GM23248 (cell line): ENCODE data around the gene PADI1. TPM values are rescaled to one million over a fixed set of nuclear protein-coding genes. Genes with fewer than 3 reads are reported as not detected.

Experiments
- DNase-seq: peaks from one replicate; pipeline ENCODE4 v3.0.0-alpha.2; 2015
- H2AFZ ChIP-seq: fragments of 200-600 bp; sonication (generic); 2 replicates; pipeline ENCODE4 v1.6.1; 2016; ENCODE audit warnings: antibody characterized with exemption
- H3F3A ChIP-seq: fragments of 200-600 bp; sonication (generic); 2 replicates; pipeline ENCODE4 v1.6.1; 2016; ENCODE audit warnings: mild to moderate bottlenecking, antibody characterized with exemption, mixed run types; ENCODE audit not compliant: insufficient read depth
- H3K27ac ChIP-seq: fragments of 200-600 bp; sonication (generic); 2 replicates; pipeline ENCODE4 v1.5.1; 2016; ENCODE audit warnings: mild to moderate bottlenecking
- H3K27me3 ChIP-seq: fragments of 200-600 bp; sonication (generic); replicated peaks from 2 replicates; pipeline ENCODE4 v1.6.1; 2016; ENCODE audit warnings: mild to moderate bottlenecking; ENCODE audit not compliant: insufficient read depth
- H3K36me3 ChIP-seq: fragments of 200-600 bp; sonication (generic); 2 replicates; pipeline ENCODE4 v1.6.1; 2016; ENCODE audit warnings: low read depth, mild to moderate bottlenecking
- H3K4me1 ChIP-seq: fragments of 200-600 bp; sonication (generic); 2 replicates; pipeline ENCODE4 v1.6.1; 2016; ENCODE audit warnings: mild to moderate bottlenecking; ENCODE audit not compliant: insufficient read depth
- H3K4me2 ChIP-seq: fragments of 200-600 bp; sonication (generic); one replicate; pipeline ENCODE4 v1.6.1; 2016; ENCODE audit warnings: mild to moderate bottlenecking; ENCODE audit not compliant: unreplicated experiment
- H3K4me3 ChIP-seq: fragments of 200-600 bp; sonication (generic); 2 replicates; pipeline ENCODE4 v1.5.1; 2016; ENCODE audit warnings: mild to moderate bottlenecking
- H3K79me2 ChIP-seq: fragments of 200-600 bp; sonication (generic); 2 replicates; pipeline ENCODE4 v1.6.1; 2016; ENCODE audit warnings: mild to moderate bottlenecking; ENCODE audit not compliant: insufficient read depth
- H3K9ac ChIP-seq: fragments of 200-600 bp; sonication (generic); 2 replicates; pipeline ENCODE4 v1.6.1; 2016; ENCODE audit warnings: mild to moderate bottlenecking
- H3K9me2 ChIP-seq: fragments of 200-600 bp; sonication (generic); 2 replicates; pipeline ENCODE4 v1.6.1; 2016; ENCODE audit warnings: mixed run types, mild to moderate bottlenecking, moderate library complexity; ENCODE audit not compliant: insufficient read depth
- H3K9me3 ChIP-seq: fragments of 200-600 bp; sonication (generic); one replicate; pipeline ENCODE4 v1.6.1; 2017; ENCODE audit warnings: low read depth
- H4K20me1 ChIP-seq: fragments of 200-600 bp; sonication (generic); 2 replicates; pipeline ENCODE4 v1.6.0; 2016; ENCODE audit not compliant: insufficient read depth
- EZH2 ChIP-seq: fragments of 200-600 bp; sonication (generic); IDR thresholded peaks from 2 replicates; pipeline ENCODE4 v1.6.1; 2018; ENCODE audit warnings: antibody characterized with exemption, mild to moderate bottlenecking; ENCODE audit not compliant: insufficient read depth, poor library complexity, severe bottlenecking
- EZH2phosphoT487 ChIP-seq: fragments of 200-600 bp; sonication (generic); IDR thresholded peaks from 2 replicates; pipeline ENCODE4 v1.6.1; 2018; ENCODE audit warnings: antibody characterized with exemption, moderate library complexity, mild to moderate bottlenecking, low read depth; ENCODE audit not compliant: insufficient read depth
- WGBS, 2 experiments: methylation state at CpG; one replicate each; pipeline ENCODE4 v1.1.6; 2015 to 2017; ENCODE audit warnings: low lambda C conversion rate in 2 of 2, low coverage in 1 of 2; ENCODE audit errors: missing lambda C conversion rate in 2 of 2; 5-methylcytosine and 5-hydroxymethylcytosine counted together
- in situ Hi-C: fragments of 300-500 bp; cut with MboI; formaldehyde crosslinking; loops from 2 replicates; pipeline ENCODE4 v1.15.0; 2020
- polyA plus RNA-seq: library from polyadenylated mRNA; unstranded; fragments of >200 nt; fragmentation: Nextera tagmentation; extraction: Ambion mirVana; gene quantifications from 2 replicates; pipeline ENCODE4 v1.2.1, GENCODE V29; 2016
- total RNA-seq: library from RNA; depleted of rRNA; stranded (reverse); fragments of >200 nt; shearing (Covaris generic); gene quantifications from 2 replicates; pipeline ENCODE4 v1.2.3, GENCODE V29; 2014

PADI1 gene
- total and polyA plus RNA-seq, 2 experiments from 2014 or later = under 0.01 to 0.14 TPM

GRCh38 chr1:17248781-17249180, 43.9 kb downstream of the PADI1 start, which contains the start of gene PADI3:
PADI3 (plus strand) TSS chr1:17249098; CDS start chr1:17249138, 40 bp downstream.
- Histone ChIP-seq H3F3A (no peaks in the 10 kb centered on the region), H3K4me2 (no peak within 1 kb of the TSS), H3K9me3 (no peaks in the 10 kb centered on the region), H3K9me2 (no peaks in the 10 kb centered on the region), H2AFZ (no peak within 1 kb of the TSS), H3K9ac (no peak within 1 kb of the TSS), H3K4me1 (no peaks in the 10 kb centered on the region), H3K79me2 (no peaks in the 10 kb centered on the region), H4K20me1 (no peaks in the 10 kb centered on the region), H3K36me3 (no peaks in the 10 kb centered on the region), H3K27ac (no peak within 1 kb of the TSS), H3K27me3 (no peaks in the 10 kb centered on the region), H3K4me3 (no peak within 1 kb of the TSS)
- in situ Hi-C loops = no loop called here
- WGBS, 2 experiments = 62 to 67% methylated on average over 9 of the region's 9 CpGs
- DNase-seq = no peak
- TF ChIP-seq EZH2phosphoT487 = no peak
- TF ChIP-seq EZH2 = no peak

GRCh38 chr1:17250601-17251000, 45.7 kb downstream of the PADI1 start:
- no peaks in the 10 kb centered on the region for H3K9me2 ChIP-seq
- no peaks in the 10 kb centered on the region; the same call in 1 of the 2 replicates for H3K27me3 ChIP-seq
- no peak overlapping the region for H2AFZ ChIP-seq
- H3K79me2 ChIP-seq = no peaks in the 10 kb centered on the region
- no peaks in the 10 kb centered on the region for H4K20me1 ChIP-seq
- H3K4me1 ChIP-seq = no peaks in the 10 kb centered on the region
- no peak overlapping the region for H3K4me2 ChIP-seq
- no peak overlapping the region for H3K9ac ChIP-seq
- H3F3A ChIP-seq = no peaks in the 10 kb centered on the region
- in situ Hi-C loops = no loop called here
- TF ChIP-seq EZH2phosphoT487 = no peak
- no peak for TF ChIP-seq EZH2
- H3K9me3 ChIP-seq = no peaks in the 10 kb centered on the region
- DNase-seq = no peak
- H3K36me3 ChIP-seq = no peaks in the 10 kb centered on the region
- WGBS, 2 experiments = 46 to 63% methylated on average over 7 of the region's 7 CpGs
- no peak overlapping the region for H3K27ac ChIP-seq
- no peak overlapping the region for H3K4me3 ChIP-seq

- H2AFZ ChIP-seq = no peak overlapping the region
- no peaks in the 10 kb centered on the region for H3K4me1 ChIP-seq
- no peak overlapping the region for H3K4me2 ChIP-seq
- TF ChIP-seq EZH2phosphoT487 (no peak), EZH2 (no peak)
- no peak overlapping the region for H3K4me3 ChIP-seq
- H3K9me2 ChIP-seq = no peaks in the 10 kb centered on the region
- no peaks in the 10 kb centered on the region for H3K36me3 ChIP-seq
- in situ Hi-C loops = no loop called here
- no peaks in the 10 kb centered on the region for H3F3A ChIP-seq
- no peak overlapping the region for H3K27ac ChIP-seq
- WGBS, 2 experiments = 78 to 82% methylated on average over 5 of the region's 5 CpGs
- H3K9ac ChIP-seq = no peak overlapping the region
- H3K79me2 ChIP-seq = no peaks in the 10 kb centered on the region
- no peaks in the 10 kb centered on the region for H4K20me1 ChIP-seq
- H3K27me3 ChIP-seq = no peaks in the 10 kb centered on the region; the same call in 1 of the 2 replicates
- DNase-seq = no peak
- no peaks in the 10 kb centered on the region for H3K9me3 ChIP-seq
These were observed 46.3 kb downstream of the PADI1 start for GRCh38 chr1:17251246-17251645.

- Histone ChIP-seq H4K20me1 (no peaks in the 10 kb centered on the region), H3K27ac (no peak overlapping the region), H3K4me3 (no peak overlapping the region), H3K79me2 (no peaks in the 10 kb centered on the region), H3K4me1 (no peaks in the 10 kb centered on the region), H3K4me2 (no peak overlapping the region), H3K36me3 (no peaks in the 10 kb centered on the region), H2AFZ (no peak overlapping the region), H3F3A (no peaks in the 10 kb centered on the region), H3K9me2 (no peaks in the 10 kb centered on the region), H3K9ac (no peak overlapping the region), H3K9me3 (no peaks in the 10 kb centered on the region), H3K27me3 (no peaks in the 10 kb centered on the region; the same call in 1 of the 2 replicates)
- no peak for TF ChIP-seq EZH2
- TF ChIP-seq EZH2phosphoT487 = no peak
- in situ Hi-C loops = no loop called here
- DNase-seq = peak; percentile 49
- 66 to 72% methylated on average over 3 of the region's 3 CpGs for WGBS, 2 experiments
These were observed 46.9 kb downstream of the PADI1 start for GRCh38 chr1:17251701-17252376.

- TF ChIP-seq EZH2 (no peak), EZH2phosphoT487 (no peak)
- peaks cover 9% of the 10 kb centered on the region; the same call in 1 of the 2 replicates for H3K4me1 ChIP-seq
- DNase-seq = no peak
These were observed 50.4 kb downstream of the PADI1 start for GRCh38 chr1:17255336-17255735.

More at GRCh38 chr1:17255336-17255735, 50.4 kb downstream of the PADI1 start:
- in situ Hi-C loops = no loop called here
- Histone ChIP-seq H3K27me3 (no peaks in the 10 kb centered on the region; the same call in none of the 2 replicates), H3K27ac (no peak overlapping the region), H3K4me2 (no peak overlapping the region), H3K36me3 (no peaks in the 10 kb centered on the region), H3K9ac (no peak overlapping the region), H3K79me2 (no peaks in the 10 kb centered on the region), H3F3A (no peaks in the 10 kb centered on the region), H3K9me3 (no peaks in the 10 kb centered on the region), H3K9me2 (no peaks in the 10 kb centered on the region), H2AFZ (no peak overlapping the region), H3K4me3 (no peak overlapping the region), H4K20me1 (no peaks in the 10 kb centered on the region)
- WGBS, 2 experiments = 53 to 55% methylated on average over 5 of the region's 5 CpGs
